Brain microvascular endothelial cell (primary cell): ENCODE data around the gene UBE2S.
"Not testable (repeated sequence)": the region's sequence is repeated elsewhere in the genome, so short reads cannot be mapped to it uniquely, and the experiment has no call there.

Experiments used
- DNase-seq: peaks from one replicate; pipeline ENCODE4 v3.0.0-alpha.2; 2020
- H3K27ac ChIP-seq: fragments of 250-450 bp; sonication (Bioruptor Pico); 2 replicates; pipeline ENCODE4 v1.5.1; 2020; ENCODE audit warnings: mild to moderate bottlenecking, moderate library complexity
- H3K27me3 ChIP-seq: fragments of 250-450 bp; sonication (Bioruptor Pico); replicated peaks from 2 replicates; pipeline ENCODE4 v1.5.1; 2020; ENCODE audit warnings: mild to moderate bottlenecking
- H3K36me3 ChIP-seq: fragments of 250-450 bp; sonication (Bioruptor Pico); replicated peaks from 2 replicates; pipeline ENCODE4 v1.5.1; 2020; ENCODE audit warnings: mild to moderate bottlenecking
- H3K4me3 ChIP-seq: 2 replicates; pipeline ENCODE4 v1.5.1; 2011; ENCODE audit warnings: low read depth, mild to moderate bottlenecking, control low read depth, low read length, moderate library complexity
- in situ Hi-C: cut with HindIII; loops from 2 replicates; pipeline ENCODE4 v1.10.0; 2017; ENCODE audit warnings: low sequenced_read_pairs, low pct_ligation_motif_present
- TF ChIP-seq, protein P1 (sequence below): IDR thresholded peaks from 2 replicates; pipeline ENCODE4 v1.5.1; 2011; ENCODE audit warnings: low read depth, mild to moderate bottlenecking, moderate library complexity, low read length, control low read depth, inconsistent platforms; ENCODE audit errors: missing control alignments

The UBE2S gene

GRCh38 chr19:55405638-55406037 lies 1.9 kb downstream of the UBE2S start:
- no peak for DNase-seq
- H3K27me3 ChIP-seq, result no peaks in the 10 kb centered on the region
- peak overlapping the region; percentile 83 for H3K4me3 ChIP-seq
- H3K36me3 ChIP-seq, result peaks cover 33% of the 10 kb centered on the region
- in situ Hi-C loops, result no loop called here
- TF ChIP-seq, protein P1, sequence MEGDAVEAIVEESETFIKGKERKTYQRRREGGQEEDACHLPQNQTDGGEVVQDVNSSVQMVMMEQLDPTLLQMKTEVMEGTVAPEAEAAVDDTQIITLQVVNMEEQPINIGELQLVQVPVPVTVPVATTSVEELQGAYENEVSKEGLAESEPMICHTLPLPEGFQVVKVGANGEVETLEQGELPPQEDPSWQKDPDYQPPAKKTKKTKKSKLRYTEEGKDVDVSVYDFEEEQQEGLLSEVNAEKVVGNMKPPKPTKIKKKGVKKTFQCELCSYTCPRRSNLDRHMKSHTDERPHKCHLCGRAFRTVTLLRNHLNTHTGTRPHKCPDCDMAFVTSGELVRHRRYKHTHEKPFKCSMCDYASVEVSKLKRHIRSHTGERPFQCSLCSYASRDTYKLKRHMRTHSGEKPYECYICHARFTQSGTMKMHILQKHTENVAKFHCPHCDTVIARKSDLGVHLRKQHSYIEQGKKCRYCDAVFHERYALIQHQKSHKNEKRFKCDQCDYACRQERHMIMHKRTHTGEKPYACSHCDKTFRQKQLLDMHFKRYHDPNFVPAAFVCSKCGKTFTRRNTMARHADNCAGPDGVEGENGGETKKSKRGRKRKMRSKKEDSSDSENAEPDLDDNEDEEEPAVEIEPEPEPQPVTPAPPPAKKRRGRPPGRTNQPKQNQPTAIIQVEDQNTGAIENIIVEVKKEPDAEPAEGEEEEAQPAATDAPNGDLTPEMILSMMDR, result no peak
- no peak overlapping the region for H3K27ac ChIP-seq

DNA sequence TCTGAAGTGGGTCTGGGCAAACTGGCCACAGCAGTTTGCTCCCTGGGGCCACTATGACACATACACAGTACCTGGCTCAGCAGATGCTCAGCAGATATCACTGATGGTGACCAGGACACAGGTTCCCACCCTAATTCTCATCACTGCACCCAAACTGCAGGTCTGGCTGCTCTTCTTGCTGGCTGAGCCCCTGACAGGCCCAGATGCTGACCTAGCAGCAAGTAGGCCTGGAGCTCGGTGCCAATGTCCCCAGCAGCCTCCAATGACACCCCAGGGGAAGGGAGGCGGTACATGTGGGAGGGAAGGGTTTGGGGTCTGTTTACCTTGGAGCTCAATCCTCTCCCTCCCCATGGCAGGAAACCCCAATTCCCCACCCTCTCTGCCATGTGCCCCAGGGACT lies 5.1 kb downstream of the UBE2S start:
- no peak for DNase-seq
- Histone ChIP-seq H3K4me3 (no peak overlapping the region), H3K27me3 (no peaks in the 10 kb centered on the region), H3K36me3 (peaks cover 37% of the 10 kb centered on the region), H3K27ac (no peak overlapping the region)
- TF ChIP-seq, protein P1, result no peak
- in situ Hi-C loops, result no loop called here

GRCh38 chr19:55401390-55401789 lies 6.2 kb downstream of the UBE2S start:
- in situ Hi-C loops, DNase-seq, H3K4me3 ChIP-seq, H3K27ac ChIP-seq, H3K27me3 ChIP-seq: not testable (repeated sequence)
- H3K36me3 ChIP-seq, result peaks cover 34% of the 10 kb centered on the region

GRCh38 chr19:55400281-55401087 lies 7.1 kb downstream of the UBE2S start:
- TF ChIP-seq, protein P1, result no peak
- Histone ChIP-seq H3K27me3 (no peaks in the 10 kb centered on the region), H3K36me3 (peaks cover 27% of the 10 kb centered on the region), H3K27ac (no peak overlapping the region), H3K4me3 (no peak overlapping the region)
- DNase-seq, result no peak
- in situ Hi-C loops, result no loop called here

DNA sequence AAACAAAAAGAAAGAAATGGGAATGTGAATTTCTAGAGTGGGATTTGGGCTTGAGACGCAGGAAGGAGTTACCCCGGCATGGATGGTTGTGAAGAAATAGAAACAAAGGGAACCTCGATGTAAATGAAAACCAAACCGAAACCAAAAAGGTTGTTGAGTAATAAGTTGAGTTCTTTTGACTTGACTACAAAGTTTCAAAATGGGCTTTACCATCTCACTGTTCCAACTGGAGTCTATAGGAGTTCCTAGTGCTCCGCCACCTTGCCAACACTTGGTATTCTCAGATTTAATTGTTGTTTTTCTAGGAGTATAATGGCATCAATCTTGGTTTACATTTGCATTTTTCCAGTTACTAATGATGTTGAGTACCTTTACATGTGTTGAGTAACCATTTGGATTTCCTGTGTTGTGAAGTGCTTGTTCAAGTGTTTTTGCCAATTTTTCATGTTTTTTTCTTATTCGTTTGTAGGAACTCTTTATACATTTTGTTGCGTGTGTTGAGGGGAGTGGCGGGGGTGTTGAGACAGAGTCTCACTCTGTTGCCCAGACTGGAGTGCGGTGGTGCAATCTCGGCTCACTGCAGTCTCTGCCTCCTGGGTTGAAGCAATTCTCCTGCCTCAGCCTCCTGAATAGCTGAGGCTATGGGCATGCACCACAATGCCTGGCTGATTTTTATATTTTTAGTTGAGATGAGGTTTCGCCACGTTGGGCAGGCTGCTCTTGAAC lies 9.2 kb downstream of the UBE2S start:
- TF ChIP-seq, protein P1, result no peak
- DNase-seq, result no peak
- in situ Hi-C loops, result loop anchor here (25.0 kb wide), 1 partner anchor 214 kb away; the partner anchor contains the start of genes ZNF524, ZNF784 and ZNF865
- Histone ChIP-seq H3K27me3 (no peaks in the 10 kb centered on the region), H3K4me3 (no peak overlapping the region), H3K36me3 (peaks cover 17% of the 10 kb centered on the region), H3K27ac (no peak overlapping the region)
